B cell (primary cell): Measurements from ENCODE around the gene INO80D.
"Not testable (repeated sequence)": the region's sequence is repeated elsewhere in the genome, so short reads cannot be mapped to it uniquely, and the experiment has no call there.

Experiments
- EZH2 ChIP-seq: IDR thresholded peaks from 2 replicates; pipeline ENCODE4 v1.6.1; 2012; ENCODE audit warnings: borderline replicate concordance, low read depth, mild to moderate bottlenecking, moderate library complexity, low read length; ENCODE audit not compliant: insufficient read depth, poor library complexity, severe bottlenecking
- TF ChIP-seq, protein P1 (sequence below): fragments of 200-600 bp; IDR thresholded peaks from one replicate; pipeline ENCODE4 v1.8.0; 2022; ENCODE audit warnings: antibody characterized with exemption, mild to moderate bottlenecking

DNA sequence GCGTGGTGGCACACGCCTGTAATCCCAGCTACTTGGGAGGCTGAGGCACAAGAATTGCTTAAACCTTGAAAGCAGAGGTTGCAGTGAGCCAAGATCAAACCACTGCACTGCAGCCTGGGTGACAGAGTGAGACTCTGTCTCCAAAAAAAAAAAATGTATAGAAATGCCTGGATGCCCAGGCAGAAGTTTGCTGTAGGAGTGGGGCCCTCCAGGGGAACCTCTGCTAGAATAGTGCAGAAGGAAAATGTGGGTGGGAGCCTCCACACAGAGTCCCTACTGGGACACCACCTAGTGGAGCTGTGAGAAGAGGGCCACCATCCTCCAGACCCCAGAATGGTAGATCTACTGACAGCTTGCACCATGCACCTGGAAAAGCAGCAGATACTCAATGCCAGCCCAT, 70.2 kb downstream of the INO80D start:
- TF ChIP-seq, protein P1, sequence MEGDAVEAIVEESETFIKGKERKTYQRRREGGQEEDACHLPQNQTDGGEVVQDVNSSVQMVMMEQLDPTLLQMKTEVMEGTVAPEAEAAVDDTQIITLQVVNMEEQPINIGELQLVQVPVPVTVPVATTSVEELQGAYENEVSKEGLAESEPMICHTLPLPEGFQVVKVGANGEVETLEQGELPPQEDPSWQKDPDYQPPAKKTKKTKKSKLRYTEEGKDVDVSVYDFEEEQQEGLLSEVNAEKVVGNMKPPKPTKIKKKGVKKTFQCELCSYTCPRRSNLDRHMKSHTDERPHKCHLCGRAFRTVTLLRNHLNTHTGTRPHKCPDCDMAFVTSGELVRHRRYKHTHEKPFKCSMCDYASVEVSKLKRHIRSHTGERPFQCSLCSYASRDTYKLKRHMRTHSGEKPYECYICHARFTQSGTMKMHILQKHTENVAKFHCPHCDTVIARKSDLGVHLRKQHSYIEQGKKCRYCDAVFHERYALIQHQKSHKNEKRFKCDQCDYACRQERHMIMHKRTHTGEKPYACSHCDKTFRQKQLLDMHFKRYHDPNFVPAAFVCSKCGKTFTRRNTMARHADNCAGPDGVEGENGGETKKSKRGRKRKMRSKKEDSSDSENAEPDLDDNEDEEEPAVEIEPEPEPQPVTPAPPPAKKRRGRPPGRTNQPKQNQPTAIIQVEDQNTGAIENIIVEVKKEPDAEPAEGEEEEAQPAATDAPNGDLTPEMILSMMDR: not testable (repeated sequence)
- not testable (repeated sequence) for TF ChIP-seq EZH2
